Measurements from ENCODE around the gene LZTS2.

DNA sequence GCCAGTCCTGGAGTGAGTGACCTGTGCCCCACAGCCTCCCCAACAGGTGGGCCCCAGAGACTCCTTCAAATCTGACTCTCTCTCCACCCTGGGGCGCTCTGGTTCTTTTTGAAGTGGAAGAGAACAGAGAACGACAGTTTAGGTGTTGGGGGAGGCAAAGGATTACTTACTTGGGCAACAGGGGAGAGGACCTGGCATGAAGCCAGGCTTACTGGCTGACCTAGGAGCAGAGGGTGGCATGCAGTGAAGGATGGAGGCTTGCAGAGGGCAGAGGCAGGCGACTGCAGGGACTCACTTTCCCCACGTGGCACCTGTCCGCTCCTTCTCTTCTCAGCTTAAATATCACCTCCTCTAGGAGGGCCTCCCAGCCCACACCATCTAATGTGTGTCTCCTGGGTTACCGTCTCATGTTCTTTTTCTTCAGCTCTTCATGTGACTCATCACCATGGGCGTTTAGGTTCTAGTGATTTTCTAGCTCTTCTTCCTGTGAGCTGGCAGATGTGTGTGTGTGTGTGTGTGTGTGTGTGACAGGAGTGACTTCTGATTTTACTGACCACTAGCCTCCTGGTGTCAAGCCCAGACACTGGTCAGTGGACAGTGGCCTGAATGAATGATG is 15.5 kb downstream of the LZTS2 start:
- TF ChIP-seq, protein P1, sequence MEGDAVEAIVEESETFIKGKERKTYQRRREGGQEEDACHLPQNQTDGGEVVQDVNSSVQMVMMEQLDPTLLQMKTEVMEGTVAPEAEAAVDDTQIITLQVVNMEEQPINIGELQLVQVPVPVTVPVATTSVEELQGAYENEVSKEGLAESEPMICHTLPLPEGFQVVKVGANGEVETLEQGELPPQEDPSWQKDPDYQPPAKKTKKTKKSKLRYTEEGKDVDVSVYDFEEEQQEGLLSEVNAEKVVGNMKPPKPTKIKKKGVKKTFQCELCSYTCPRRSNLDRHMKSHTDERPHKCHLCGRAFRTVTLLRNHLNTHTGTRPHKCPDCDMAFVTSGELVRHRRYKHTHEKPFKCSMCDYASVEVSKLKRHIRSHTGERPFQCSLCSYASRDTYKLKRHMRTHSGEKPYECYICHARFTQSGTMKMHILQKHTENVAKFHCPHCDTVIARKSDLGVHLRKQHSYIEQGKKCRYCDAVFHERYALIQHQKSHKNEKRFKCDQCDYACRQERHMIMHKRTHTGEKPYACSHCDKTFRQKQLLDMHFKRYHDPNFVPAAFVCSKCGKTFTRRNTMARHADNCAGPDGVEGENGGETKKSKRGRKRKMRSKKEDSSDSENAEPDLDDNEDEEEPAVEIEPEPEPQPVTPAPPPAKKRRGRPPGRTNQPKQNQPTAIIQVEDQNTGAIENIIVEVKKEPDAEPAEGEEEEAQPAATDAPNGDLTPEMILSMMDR (IDR thresholded peaks at IDR 0.05), result no peak
- TF ChIP-seq POLR2A (IDR thresholded peaks at IDR 0.05), result no peak
